ENCODE results near the gene SNRPA1.
"Not testable (repeated sequence)": the region's sequence is repeated elsewhere in the genome, so short reads cannot be mapped to it uniquely, and the experiment has no call there.

Gene SNRPA1

GRCh38 chr15:101294731-101295606, at the start of gene SNRPA1:
Gene SNRPA1, minus strand, starts transcription at chr15:101295248. Its CDS starts 70 bp downstream, at chr15:101295178.
- peak; percentile 61 for DNase-seq

DNA sequence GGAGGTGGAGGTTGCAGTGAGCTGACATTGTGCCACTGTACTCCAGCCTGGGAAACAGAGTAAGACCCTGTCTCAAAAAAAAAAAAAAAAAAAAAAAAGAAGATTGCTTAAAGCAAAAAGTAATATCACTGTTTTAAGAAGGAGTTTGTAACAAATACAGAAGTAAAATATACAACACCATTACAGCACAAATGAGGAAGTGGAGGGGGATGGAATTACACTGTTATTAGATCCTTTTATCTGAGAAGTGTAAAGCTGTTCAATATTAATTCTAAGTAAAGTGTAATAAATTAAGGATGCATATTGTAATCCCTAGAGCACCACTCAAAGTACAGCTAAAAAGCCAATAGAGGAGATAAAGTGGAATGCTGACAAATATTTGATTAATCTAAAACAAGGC, 47.0 kb upstream of the SNRPA1 start:
- no peak for DNase-seq

DNA sequence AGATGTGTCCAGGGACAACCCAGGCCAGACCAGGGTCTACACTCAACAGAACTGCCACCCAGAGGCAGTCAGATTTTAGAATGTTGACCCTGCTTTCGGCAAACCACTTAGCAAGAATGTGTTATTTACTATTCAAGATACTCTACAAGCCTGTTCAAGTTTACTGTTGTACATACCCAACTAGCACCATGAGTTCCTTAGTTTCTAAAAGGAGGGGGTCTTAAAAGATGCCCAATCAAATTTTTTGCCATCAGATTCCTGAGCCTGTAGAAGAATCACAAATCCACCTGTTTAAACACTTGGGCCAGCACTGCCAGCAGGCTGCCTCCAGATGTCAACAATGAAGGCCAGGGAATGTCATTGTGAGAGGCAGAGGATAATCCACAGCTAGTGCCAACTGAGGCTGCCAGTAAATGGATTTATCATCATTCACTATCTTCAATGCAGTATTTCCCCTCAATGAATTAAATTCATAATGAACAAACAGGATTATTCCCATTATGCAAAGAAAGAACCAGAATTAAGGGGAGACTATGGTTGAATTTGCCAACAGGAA, 43.5 kb upstream of the SNRPA1 start:
- DNase-seq = no peak

GRCh38 chr15:101337976-101338375, 42.9 kb upstream of the SNRPA1 start:
- DNase-seq = no peak

- not testable (repeated sequence) for DNase-seq
Measured at GRCh38 chr15:101333907-101334789, 39.1 kb upstream of the SNRPA1 start.

GRCh38 chr15:101332061-101332467, 37.0 kb upstream of the SNRPA1 start:
- DNase-seq = no peak

GRCh38 chr15:101329867-101330380, 34.9 kb upstream of the SNRPA1 start:
- no peak for DNase-seq

GRCh38 chr15:101329309-101329863, 34.3 kb upstream of the SNRPA1 start:
- no peak for DNase-seq

DNA sequence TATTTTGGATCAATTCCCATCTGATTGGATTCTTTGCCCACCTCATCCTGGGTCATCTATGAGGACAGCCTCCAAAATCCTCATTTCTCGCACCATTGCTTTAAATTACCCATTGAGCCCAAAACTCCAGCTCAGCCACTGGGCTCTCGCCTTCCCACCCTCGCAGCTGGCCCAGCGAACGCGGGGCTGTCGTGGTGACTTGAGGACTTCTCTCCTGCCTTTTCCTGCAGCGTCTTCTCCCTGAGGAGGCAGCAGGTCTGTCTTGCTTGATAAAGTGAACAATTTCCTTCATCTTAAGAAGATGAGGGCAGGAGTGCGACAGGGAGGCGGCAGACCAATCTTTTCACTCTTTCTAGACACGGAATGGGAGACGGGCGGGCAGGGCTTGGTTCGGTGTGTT, 33.0 kb upstream of the SNRPA1 start:
- no peak for DNase-seq

- no peak for DNase-seq
Measured at GRCh38 chr15:101327147-101327740, 32.2 kb upstream of the SNRPA1 start.

GRCh38 chr15:101326462-101327146, 31.6 kb upstream of the SNRPA1 start:
- no peak for DNase-seq

- DNase-seq = no peak
Measured at GRCh38 chr15:101326026-101326315, 30.9 kb upstream of the SNRPA1 start.

- no peak for DNase-seq
Measured at GRCh38 chr15:101325263-101326025, 30.4 kb upstream of the SNRPA1 start.

- DNase-seq = no peak
Measured at GRCh38 chr15:101324524-101325177, 29.6 kb upstream of the SNRPA1 start.

DNA sequence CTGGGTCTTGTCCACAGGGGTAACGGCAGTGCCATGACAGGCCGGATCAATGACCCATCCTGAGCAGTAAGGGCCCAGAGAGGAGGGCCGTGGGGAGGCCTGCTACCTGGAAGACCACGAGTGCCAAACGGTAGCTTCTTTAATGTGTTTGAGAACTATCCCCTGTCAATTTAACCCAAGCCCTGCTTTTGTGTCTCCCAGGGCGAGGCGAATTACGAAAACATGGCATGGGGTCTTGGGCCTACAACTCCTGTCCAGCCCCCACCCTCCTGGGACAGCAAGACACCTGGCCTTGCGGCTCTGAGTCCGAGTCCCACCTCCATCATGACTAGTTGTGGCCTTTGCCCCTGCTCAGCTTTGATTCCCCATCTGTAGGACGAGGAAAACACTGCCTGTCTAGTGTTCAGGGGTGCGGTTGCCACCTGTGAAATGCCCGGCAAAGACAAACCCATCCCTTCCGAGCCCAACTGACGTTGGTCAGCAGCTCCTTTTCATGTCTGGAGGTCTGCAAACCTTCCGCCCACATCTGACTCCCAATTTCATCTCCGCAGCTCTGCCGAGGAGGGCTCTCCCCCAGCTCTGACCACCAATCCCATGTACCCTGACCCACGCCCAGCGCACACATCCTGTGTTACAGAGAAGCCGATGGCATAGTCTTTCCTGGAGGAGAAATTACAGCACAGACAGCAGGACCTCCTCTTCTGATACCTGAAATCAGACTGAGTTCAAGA, 28.9 kb upstream of the SNRPA1 start:
- DNase-seq = no peak

DNA sequence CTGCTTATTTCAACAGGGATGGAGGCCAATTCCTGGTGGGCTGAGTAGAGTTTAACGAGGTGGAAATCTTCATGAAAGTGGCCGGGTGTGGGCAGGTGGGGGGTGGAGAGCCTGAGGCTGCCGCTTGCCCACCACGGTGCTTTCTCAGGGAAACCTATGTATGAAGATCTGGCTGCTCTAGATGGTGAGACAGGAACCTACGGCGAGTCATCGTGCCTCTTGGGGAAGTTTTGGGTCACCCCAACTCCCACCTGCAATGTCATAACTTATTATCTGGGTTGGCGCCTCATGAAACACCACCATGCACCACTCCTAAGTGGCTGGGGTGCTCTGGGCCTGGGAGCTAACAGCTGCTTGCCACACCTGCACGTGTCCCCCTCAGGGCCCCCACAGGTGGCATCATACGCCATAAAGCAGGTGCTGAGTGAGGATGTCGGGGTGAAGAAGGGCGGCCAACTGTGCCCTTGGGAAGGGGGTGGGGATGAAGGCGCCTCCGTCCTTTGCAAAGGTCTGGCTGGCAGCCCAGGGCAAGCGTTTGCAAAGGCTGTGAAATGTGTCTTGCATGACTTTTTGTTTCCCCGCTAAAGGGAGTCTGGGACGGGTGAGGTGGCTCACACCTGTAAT, 27.9 kb upstream of the SNRPA1 start:
- no peak for DNase-seq

DNA sequence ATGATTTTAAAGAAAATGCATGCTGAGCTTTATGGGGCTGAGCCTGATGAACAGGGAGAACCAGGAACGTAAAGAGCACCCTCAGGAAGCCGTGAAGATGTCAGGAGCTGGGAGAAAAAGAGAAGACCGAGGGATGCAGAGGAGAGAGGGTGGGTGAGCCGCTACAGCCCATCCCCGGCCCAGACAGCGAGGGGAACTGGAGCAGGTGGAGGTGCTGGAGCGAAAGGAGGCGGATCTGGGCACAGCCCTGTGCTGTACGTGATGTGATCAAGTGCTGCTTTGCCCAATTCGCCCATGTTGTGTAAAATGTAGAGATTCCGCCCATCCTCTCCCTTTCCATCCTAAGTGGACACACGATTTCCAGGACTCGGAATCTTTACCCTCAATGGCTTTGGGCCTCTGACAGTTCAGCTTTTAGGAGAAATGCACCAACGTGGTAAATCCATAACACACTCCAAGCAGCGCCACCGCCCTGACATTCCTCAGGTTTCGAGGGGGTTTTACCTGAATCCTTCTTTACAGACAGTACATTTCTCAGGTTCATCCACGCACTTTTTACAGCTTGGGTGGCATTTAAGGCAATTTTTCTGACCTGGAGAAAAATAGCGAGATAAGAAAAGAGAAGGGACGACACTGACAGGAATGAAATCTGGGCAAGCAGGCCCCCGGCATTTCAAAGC, 27.1 kb upstream of the SNRPA1 start:
- DNase-seq = no peak

DNA sequence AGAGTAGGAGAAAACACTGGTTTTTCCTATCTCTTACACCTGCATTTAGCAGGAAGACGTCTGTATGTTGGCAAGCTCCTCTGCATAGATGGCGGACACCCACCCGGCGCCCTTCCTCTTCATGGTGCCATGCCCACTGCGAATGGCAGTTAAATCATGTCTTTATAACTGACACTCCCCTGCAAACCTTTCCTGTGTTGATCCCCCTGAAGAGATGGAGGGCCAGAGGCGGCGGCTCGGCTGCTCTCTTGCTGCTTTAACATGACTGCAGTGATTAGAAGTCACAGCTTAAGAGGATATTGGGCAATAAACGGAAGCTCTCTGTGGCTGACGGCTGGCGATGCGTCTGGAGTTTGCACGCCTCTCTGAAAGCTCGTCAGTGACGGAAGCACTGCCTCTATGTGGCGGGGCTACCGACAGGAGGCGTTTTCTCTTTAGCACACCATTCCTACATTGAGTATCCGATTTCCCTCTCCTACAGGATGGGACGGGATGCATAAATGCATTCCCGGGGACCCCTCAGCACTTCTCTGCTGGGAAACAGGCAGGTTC, 25.5 kb upstream of the SNRPA1 start:
- no peak for DNase-seq

DNA sequence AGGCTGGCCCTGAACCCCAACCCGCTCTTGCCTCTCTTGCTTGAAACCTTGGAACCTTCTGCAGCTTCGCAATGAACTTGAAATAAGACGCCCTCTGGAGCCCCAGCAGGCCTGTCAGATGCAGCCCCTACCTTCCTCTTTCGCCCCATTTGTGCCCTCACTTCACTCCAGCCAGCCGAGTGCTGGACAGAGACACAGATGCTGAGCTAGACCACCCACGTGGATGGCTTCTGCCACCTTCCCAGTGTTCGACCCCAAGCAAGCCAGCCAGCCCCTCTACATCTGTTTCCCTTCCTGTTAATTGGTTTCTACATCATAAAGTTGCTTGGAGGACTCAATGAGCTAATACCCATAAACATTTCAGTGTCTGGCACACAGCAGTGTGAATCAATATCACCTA, 23.8 kb upstream of the SNRPA1 start:
- no peak for DNase-seq
